Erythroblast (primary cell): ENCODE results near the gene CLDN5.

Experiments
- GATA1 ChIP-seq: IDR thresholded peaks from 2 replicates; pipeline ENCODE4 v1.6.1; 2011; ENCODE audit warnings: low read depth, mild to moderate bottlenecking, control low read depth, low read length, moderate library complexity
- POLR2A ChIP-seq: IDR thresholded peaks from 2 replicates; pipeline ENCODE4 v1.6.1; 2011; ENCODE audit warnings: mild to moderate bottlenecking, low read length

DNA sequence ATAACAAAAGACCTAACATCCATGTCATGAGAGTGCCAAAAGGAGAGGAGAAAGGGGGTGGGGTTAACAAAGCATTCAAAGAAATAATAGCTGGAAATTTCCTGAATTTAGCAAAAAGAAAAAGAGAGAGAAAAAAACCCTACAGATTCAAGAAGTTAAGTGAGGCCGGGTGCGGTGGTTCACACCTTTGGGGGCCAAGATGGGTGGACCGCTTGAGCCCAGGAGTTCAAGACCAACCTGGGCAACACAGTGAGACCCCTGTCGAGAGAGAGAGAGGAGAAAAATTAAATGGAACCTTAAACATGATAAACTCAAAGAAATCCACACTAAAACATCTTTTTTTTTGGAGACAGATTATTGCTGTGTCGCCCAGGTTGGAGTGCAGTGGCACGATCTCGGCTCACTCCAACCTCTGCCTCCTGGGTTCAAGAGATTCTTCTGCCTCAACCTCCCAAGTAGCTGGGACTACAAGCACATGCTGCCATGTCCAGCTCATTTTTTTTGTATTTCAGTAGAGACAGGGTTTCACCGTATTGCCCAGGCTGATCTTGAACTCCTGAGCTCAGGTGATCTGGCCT, 8.9 kb upstream of the CLDN5 start:
- TF ChIP-seq POLR2A (no peak), GATA1 (no peak)
